ENCODE measurements around the gene FKBP11.

GRCh38 chr12:48960834-48961233, 35.5 kb upstream of the FKBP11 start:
- TF ChIP-seq, protein P1, sequence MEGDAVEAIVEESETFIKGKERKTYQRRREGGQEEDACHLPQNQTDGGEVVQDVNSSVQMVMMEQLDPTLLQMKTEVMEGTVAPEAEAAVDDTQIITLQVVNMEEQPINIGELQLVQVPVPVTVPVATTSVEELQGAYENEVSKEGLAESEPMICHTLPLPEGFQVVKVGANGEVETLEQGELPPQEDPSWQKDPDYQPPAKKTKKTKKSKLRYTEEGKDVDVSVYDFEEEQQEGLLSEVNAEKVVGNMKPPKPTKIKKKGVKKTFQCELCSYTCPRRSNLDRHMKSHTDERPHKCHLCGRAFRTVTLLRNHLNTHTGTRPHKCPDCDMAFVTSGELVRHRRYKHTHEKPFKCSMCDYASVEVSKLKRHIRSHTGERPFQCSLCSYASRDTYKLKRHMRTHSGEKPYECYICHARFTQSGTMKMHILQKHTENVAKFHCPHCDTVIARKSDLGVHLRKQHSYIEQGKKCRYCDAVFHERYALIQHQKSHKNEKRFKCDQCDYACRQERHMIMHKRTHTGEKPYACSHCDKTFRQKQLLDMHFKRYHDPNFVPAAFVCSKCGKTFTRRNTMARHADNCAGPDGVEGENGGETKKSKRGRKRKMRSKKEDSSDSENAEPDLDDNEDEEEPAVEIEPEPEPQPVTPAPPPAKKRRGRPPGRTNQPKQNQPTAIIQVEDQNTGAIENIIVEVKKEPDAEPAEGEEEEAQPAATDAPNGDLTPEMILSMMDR (conservative IDR thresholded peaks at IDR 0.05) = no peak
- TF ChIP-seq EZH2 (IDR thresholded peaks at IDR 0.05; ENCODE audit: low read depth) = no peak

Data from PC-9 (cell line).